Thoracic aorta endothelial cell (primary cell): ENCODE results near the gene ZNF14. TPM values are rescaled to one million over a fixed set of nuclear protein-coding genes. Genes with fewer than 3 reads are reported as not detected.

ENCODE experiments used
- small RNA-seq: library from RNA; depleted of rRNA; stranded (forward); fragments of <200 nt; gene quantifications from one replicate; pipeline ENCODE3, GENCODE V24; 2012
- total RNA-seq: library from RNA; depleted of rRNA; stranded (reverse); fragments of >200 nt; gene quantifications from 2 replicates; pipeline ENCODE4 v1.2.3, GENCODE V29; 2012

Gene ZNF14
- total RNA-seq = 5.3 and 6.4 TPM in 2 replicates

GRCh38 chr19:19732579-19733501 is at the start of gene ZNF14:
Gene ZNF14 (minus strand): TSS chr19:19733112. CDS start chr19:19732958, 154 bp downstream.

GRCh38 chr19:19668230-19669012 is 64.5 kb downstream of the ZNF14 start, which contains the start of gene ZNF101:
Gene ZNF101 (plus strand): TSS chr19:19668839. CDS start chr19:19668964, 125 bp downstream.

DNA sequence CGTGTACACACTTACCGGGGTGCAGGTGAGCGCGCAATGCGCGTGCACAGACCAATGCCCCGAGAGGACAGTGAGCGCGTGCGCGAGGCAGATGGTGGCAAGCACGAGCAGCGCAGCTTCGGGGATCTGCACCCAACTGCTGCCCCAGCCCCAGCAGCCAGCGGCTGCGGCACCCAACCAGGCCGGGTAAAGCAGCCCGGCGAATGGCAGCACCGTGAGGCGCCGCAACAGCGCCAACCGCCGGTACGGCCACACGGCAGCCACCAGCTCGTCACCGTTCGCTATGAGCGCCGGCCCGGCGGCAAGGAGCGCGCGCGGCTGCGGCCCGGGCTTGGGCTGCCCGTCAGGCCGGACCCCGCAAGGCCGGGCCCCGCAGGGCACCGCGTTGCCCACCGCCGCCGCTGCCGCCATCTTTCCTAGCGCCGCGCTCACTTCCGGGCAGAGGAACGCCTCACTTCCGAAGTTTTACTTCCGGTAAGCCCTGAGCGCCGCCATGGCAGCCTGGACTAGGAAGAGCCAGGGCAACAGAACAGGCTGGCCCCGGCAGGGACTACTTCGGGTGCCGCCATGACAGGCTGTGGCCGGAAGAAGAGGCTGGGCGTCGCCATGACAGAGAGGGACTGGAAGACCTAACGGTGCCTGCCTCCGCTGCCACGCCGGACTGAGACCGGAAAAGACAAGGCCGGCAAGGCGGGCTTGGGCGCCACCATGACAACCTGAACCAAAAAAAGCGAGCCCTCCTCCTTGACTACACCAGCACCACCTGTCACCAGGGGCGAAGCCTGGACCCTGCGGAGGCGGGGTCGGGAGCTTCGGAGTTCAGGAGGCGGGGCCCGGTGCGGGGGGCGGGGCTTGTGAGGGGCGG is 69.4 kb downstream of the ZNF14 start, which contains the start of gene ATP13A1:
Gene ATP13A1 (minus strand): TSS at position 421 of the 865 bp plus-strand sequence. CDS start 10 bp downstream, at position 411.

Small RNA genes within 50 kb of the gene (small RNA-seq; reads per million reads assigned to genes)
- gene AC011458.2 (not detected), gene AC011477.5 (not detected)

Other genes with a start within 250 kb of the ZNF14 start
- 0.57 and 1.1 TPM in 2 replicates for gene TSSK6, start 217.6 kb downstream of the ZNF14 start, total RNA-seq
- gene NDUFA13, start 216.9 kb downstream of the ZNF14 start, total RNA-seq = 102 and 108 TPM in 2 replicates
- gene YJEFN3, start 204.2 kb downstream of the ZNF14 start, total RNA-seq = 0.27 and 0.29 TPM in 2 replicates
- gene CILP2, start 194.8 kb downstream of the ZNF14 start, total RNA-seq = 0.07 TPM in 1 of 2 replicates, not detected in the other
- not detected in 2 replicates for gene PBX4, start 114.4 kb downstream of the ZNF14 start, total RNA-seq
- gene LPAR2, start 104.9 kb downstream of the ZNF14 start, total RNA-seq = 0.66 and 1.8 TPM in 2 replicates
- 10.4 and 10.9 TPM in 2 replicates for gene GMIP, start 89.5 kb downstream of the ZNF14 start, total RNA-seq
- 33.6 and 48.9 TPM in 2 replicates for gene ATP13A1, start 69.4 kb downstream of the ZNF14 start, total RNA-seq
- 13.2 and 15.6 TPM in 2 replicates for gene ZNF101, start 64.3 kb downstream of the ZNF14 start, total RNA-seq
- gene ZNF506, start 88.6 kb upstream of the ZNF14 start, total RNA-seq = 4.6 and 8.8 TPM in 2 replicates
- 3.4 and 9.3 TPM in 2 replicates for gene ZNF253, start 132.8 kb upstream of the ZNF14 start, total RNA-seq
- gene ZNF93, start 167.8 kb upstream of the ZNF14 start, total RNA-seq = 8.0 and 11.8 TPM in 2 replicates